NCI-H69 (cell line): ENCODE results near the gene CFAP74.

ENCODE experiments used
- DNase-seq: peaks from one replicate; lab custom pipeline; 2025; lab: John Stamatoyannopoulos, UW

The CFAP74 gene

GRCh38 chr1:1874901-1875300 is 128.7 kb downstream of the CFAP74 start:
- no peak for DNase-seq

GRCh38 chr1:1873186-1873585 is 130.4 kb downstream of the CFAP74 start:
- DNase-seq, result no peak

- no peak for DNase-seq
These were observed 131.1 kb downstream of the CFAP74 start for GRCh38 chr1:1872329-1872994.
